Measurements from ENCODE around the gene WSCD1.
A peak's percentile ranks its signal among the peaks of the same experiment; 100 is the strongest.

The WSCD1 gene

DNA sequence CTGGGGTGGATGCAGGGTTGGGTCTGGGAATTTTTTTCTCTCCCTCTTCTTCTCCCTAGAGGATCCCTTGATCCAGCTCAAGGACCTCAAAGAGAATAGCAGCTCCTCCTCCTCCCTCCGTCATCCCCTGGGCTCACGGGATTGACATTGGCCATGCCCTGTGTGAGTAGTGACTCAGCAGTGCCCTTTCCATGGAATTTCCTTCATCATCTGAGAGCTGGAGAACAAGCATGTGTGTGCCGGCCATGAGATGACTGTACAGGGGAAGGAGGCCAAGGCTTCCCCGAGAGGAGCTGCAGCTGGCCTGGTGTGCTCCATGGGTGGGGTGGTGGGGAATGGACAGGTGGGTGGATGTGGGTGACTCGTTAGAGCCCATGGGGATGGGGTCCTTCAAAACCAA lies 8.9 kb upstream of the WSCD1 start:
- DNase-seq (ENCODE audit: low read depth): peak; percentile 83

DNA sequence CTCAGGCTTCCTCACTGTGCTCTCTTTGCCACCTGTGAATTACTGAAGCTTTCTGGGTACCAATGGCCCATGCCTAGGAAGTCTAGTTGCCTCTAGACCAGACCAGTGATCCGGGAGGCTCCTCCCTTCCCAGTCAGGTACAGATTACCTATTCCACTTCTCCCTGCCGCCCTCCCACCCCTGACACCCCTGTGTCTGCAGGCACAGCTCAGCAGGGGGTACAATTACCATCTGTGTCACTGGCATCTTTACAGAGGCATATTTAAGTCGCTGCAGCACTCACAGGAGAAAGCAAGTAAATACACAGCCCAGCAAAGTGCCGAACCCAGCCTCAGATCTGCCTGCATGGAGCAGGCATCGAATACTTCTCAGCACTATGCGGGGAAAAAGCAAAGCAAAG lies 5.3 kb upstream of the WSCD1 start:
- no peak for DNase-seq (ENCODE audit: low read depth)

GRCh38 chr17:6065351-6065750 lies 4.8 kb upstream of the WSCD1 start:
- DNase-seq (ENCODE audit: low read depth): no peak

GRCh38 chr17:6066183-6066948 lies 3.8 kb upstream of the WSCD1 start:
- no peak for DNase-seq (ENCODE audit: low read depth)

DNA sequence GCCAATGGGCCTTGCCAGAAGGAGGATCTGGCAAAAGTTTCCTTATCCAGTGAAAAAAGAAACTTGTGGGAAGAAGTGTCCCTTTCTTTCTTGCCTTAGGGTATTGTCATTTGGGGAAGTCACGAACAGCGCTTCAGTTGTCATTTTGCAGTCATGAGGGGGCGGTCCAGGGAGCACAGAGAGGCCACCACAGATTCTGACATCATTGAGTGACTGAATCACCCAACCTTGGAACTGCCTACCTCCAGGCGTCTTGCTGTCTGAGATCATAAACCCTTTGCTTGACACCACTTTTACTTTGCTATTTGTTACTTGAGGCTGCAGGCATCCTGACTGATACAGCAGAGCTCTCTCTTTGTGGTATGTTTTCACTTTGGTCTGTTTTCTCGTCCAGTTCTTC lies 3.1 kb upstream of the WSCD1 start:
- DNase-seq (ENCODE audit: low read depth): no peak

DNA sequence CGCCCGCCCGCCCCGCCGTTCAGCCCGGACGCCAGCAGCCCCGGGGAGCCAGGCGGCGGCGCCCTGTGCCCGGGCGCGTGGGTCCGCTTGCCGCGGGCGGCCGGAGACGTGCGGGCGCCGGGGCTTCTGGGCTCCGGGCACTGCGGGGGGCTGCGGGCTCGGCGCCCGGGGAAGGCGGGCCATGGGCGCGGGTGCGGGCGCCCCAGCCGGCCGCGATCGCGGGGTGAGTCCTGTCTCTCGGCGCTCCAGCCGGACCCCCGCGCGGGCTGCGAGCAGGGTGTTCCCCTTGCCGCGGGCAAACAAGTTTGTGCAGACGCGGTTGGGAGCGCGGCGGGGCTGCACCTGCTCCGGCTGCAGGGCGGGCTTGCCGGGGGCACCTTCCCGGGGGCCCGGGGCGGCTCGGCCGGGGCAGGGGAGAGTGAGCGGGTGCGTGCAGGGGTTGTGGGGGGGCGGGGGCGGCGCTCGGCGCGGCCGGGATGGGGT lies 292 bp downstream of the WSCD1 start:
- DNase-seq (ENCODE audit: low read depth): no peak

DNA sequence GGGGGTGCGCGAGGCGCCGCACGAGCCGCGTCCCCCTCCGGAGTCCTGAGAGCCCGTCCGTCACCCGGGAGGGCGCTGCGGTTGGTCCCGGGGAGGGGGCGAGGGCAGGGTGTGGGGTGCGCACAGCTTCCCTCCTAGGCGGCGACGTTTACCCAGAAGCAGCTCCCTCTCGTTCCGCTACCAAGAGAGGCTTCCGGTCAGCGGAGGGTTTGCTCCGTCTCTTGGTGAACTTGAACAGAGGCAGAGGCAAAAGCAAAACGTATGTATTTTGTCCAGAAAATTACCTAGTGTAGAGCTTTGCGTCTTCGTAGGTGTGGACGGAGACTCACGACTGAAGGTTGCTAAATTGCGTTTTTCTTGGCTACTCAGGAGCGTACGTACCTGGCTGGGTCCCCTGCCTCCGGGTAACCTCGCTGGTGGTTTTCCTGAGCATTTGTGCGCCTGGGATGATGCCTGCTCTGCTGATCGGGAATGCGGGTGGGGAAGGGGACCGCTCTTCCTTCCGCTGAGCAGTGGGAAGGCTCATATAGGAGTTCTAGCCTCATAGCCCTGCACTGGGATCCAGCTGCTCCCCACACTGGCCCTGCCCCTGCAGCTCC lies 833 bp downstream of the WSCD1 start:
- DNase-seq (ENCODE audit: low read depth): no peak

GRCh38 chr17:6071528-6072065 lies 1.4 kb downstream of the WSCD1 start:
- DNase-seq (ENCODE audit: low read depth): no peak

GRCh38 chr17:6072157-6072556 lies 2.0 kb downstream of the WSCD1 start:
- peak; percentile 46 for DNase-seq (ENCODE audit: low read depth)

GRCh38 chr17:6072611-6073010 lies 2.4 kb downstream of the WSCD1 start:
- DNase-seq (ENCODE audit: low read depth): no peak

GRCh38 chr17:6073620-6074019 lies 3.4 kb downstream of the WSCD1 start:
- DNase-seq (ENCODE audit: low read depth): no peak

GRCh38 chr17:6075050-6075449 lies 4.9 kb downstream of the WSCD1 start:
- DNase-seq (ENCODE audit: low read depth): no peak

- DNase-seq (ENCODE audit: low read depth): no peak
These were observed 5.7 kb downstream of the WSCD1 start for GRCh38 chr17:6075845-6076244.

- DNase-seq (ENCODE audit: low read depth): no peak
These were observed 7.6 kb downstream of the WSCD1 start for GRCh38 chr17:6077752-6078151.

DNA sequence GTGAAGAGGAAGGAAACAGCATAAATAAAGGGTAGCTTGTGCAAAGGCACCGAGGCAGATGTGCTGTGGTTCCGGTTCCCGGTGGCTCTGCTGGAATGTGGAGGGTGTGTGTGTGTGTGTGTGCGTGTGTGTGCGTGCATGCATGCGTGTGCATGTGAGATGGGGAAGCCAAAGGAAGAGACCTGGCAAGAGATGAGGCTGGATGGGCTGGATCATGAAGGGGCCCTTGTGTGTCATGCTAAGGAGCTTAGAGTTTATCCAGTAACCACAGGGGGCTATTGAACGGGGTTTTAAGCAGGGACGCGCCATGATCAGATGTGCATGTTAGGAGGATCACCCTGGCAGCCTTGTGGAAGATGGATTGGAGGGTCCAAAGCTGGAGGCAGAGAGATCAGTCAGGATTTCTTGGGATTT lies 8.3 kb downstream of the WSCD1 start:
- no peak for DNase-seq (ENCODE audit: low read depth)

- DNase-seq (ENCODE audit: low read depth): no peak
These were observed 9.1 kb downstream of the WSCD1 start for GRCh38 chr17:6079155-6079888.

- no peak for DNase-seq (ENCODE audit: low read depth)
These were observed 9.8 kb downstream of the WSCD1 start for GRCh38 chr17:6079960-6080359.

DNA sequence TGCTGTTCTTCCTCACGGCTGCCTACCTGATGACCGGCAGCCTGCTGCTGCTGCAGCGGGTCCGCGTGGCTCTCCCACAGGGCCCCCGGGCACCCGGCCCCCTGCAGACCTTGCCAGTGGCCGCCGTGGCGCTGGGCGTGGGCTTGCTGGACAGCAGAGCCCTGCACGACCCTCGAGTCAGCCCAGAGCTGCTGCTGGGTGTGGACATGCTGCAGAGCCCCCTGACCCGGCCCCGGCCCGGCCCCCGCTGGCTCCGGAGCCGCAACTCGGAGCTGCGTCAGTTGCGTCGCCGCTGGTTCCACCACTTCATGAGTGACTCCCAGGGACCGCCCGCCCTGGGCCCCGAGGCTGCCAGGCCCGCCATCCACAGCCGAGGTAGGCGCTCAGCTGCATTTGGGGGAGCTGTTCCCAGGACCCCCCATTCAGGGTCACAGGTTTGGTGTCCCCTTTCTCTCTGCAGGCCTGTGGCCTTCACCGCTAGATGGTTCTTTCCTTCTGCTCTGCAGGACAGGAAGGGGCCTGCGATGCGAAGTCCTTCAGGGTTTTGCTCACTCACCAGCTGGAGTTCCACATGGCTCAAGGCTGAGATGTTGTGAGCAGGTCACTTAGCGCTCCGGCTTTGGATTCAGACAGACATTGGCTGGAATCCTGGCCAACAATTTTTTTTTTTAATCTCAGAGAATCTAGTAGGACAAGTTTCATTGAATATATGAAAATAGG lies 10.7 kb downstream of the WSCD1 start:
- DNase-seq (ENCODE audit: low read depth): no peak

DNA sequence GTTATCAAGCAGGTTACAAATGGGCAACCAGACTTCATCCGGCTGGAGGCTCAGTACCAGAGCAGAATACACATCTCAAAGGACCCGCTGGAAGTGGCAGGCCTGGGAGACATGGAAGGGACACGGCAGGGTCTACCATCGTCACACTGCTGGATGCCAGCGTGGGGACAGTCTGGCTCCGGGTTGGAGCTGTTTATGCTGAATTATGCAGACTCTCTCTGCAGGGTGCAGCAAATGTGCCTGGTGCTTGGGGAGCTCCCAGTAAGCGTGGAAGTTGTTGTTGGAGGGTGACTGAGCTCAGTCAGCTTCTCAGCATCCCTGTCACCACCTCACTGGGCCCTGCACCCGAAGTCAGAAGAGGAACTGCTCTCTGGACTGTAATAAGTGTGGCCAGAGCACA lies 12.2 kb downstream of the WSCD1 start:
- no peak for DNase-seq (ENCODE audit: low read depth)

DNA sequence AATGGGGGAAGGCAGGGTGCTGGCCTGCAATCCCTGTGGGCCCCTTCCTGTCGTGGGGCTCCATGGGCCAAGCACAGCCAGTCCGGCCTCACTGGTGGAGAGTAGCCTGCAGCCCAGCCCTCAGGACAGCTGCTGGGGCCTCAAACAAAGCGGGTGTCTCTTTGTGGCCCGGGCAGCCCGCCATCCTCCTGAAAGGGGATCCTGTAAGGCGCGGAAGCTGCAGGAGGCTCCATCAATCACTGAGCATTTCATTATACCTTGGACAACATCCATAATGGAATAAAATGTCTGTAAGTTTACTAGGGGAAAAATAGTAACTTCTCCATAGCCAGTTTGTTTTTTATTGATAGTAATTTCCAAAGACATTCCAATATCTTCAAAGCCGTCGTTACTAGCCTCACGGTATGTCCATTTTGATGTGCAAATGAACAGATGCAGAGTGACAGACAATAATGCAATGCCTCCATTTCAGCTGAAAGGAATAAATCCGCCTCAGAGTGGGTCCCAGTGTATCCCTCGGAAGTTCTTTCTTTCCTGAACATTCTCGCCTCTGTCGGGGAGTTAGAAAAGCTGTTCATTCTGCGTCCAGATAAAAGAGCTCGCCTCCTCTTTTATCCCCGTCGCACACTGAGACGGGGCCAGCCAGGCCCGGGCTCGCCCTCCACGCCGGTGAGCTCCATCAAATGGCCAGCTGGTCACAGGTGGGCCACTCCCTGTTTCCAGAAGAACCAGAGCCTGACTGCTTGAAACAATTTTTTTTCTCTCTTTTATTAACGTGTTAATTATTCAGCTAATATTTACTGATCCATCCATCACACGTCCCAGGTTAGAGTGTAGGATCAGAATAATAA lies 14.4 kb downstream of the WSCD1 start:
- DNase-seq (ENCODE audit: low read depth): no peak

GRCh38 chr17:6085812-6086211 lies 15.6 kb downstream of the WSCD1 start:
- no peak for DNase-seq (ENCODE audit: low read depth)

Data from HS-5 (cell line).